Endodermal cell (in vitro differentiated cells): ENCODE data around the gene SMS. TPM values are rescaled to one million over a fixed set of nuclear protein-coding genes. Genes with fewer than 3 reads are reported as not detected.

Source experiments
- DNase-seq: peaks from one replicate; pipeline ENCODE4 v3.0.0-alpha.2; 2017
- H3K27ac ChIP-seq: 2 replicates; pipeline ENCODE4 v1.5.1; 2013; ENCODE audit warnings: mild to moderate bottlenecking, low read depth, low read length, moderate library complexity
- H3K27me3 ChIP-seq: 2 replicates; pipeline ENCODE4 v1.6.1; 2013; ENCODE audit warnings: mild to moderate bottlenecking, low read length, moderate library complexity; ENCODE audit not compliant: insufficient read depth, control insufficient read depth, poor library complexity, severe bottlenecking
- H3K36me3 ChIP-seq: 2 replicates; pipeline ENCODE4 v1.7.0; 2013; ENCODE audit warnings: mild to moderate bottlenecking, low read length, moderate library complexity; ENCODE audit not compliant: control insufficient read depth, insufficient read depth
- H3K4me1 ChIP-seq: one replicate; pipeline ENCODE4 v1.7.0; 2013; ENCODE audit warnings: low read length; ENCODE audit not compliant: control insufficient read depth, insufficient read depth
- H3K4me3 ChIP-seq: 2 replicates; pipeline ENCODE4 v1.5.1; 2013; ENCODE audit warnings: mild to moderate bottlenecking, low read length, moderate library complexity
- H3K9ac ChIP-seq: 2 replicates; pipeline ENCODE4 v1.6.1; 2013; ENCODE audit warnings: mild to moderate bottlenecking, low read length, moderate library complexity; ENCODE audit not compliant: poor library complexity, severe bottlenecking; ENCODE audit errors: extremely low read depth
- H3K9me3 ChIP-seq: 2 replicates; pipeline ENCODE4 v1.6.1; 2013; ENCODE audit warnings: mild to moderate bottlenecking, low read length, moderate library complexity; ENCODE audit not compliant: control insufficient read depth
- H3K27ac Mint-ChIP-seq: 2 replicates; pipeline ENCODE4 v1.8.0; 2020; ENCODE audit warnings: mixed read lengths
- H3K27me3 Mint-ChIP-seq: 2 replicates; pipeline ENCODE4 v1.8.0; 2021; ENCODE audit warnings: mild to moderate bottlenecking, mixed read lengths; ENCODE audit not compliant: insufficient read depth
- H3K36me3 Mint-ChIP-seq: 2 replicates; pipeline ENCODE4 v1.8.0; 2020; ENCODE audit warnings: low read depth, mixed read lengths
- H3K4me1 Mint-ChIP-seq: 2 replicates; pipeline ENCODE4 v1.8.0; 2020; ENCODE audit warnings: mixed read lengths
- H3K4me3 Mint-ChIP-seq: 2 replicates; pipeline ENCODE4 v1.8.0; 2020; ENCODE audit warnings: mild to moderate bottlenecking, moderate library complexity, mixed read lengths
- H3K9me3 Mint-ChIP-seq: 2 replicates; pipeline ENCODE4 v1.8.0; 2020; ENCODE audit warnings: mild to moderate bottlenecking, mixed read lengths
- CTCF ChIP-seq: fragments of 200-600 bp; sonication (generic); conservative IDR thresholded peaks from 2 replicates; pipeline ENCODE4 v1.5.0; 2021; ENCODE audit warnings: antibody characterized with exemption, mild to moderate bottlenecking
- WGBS, 2 experiments: methylation state at CpG; one replicate each; pipeline versions ENCODE4 v1.1.5 to v1.1.7; 2013; ENCODE audit warnings: missing lambda C conversion rate in 2 of 2, mixed read lengths in 1 of 2; ENCODE audit not compliant: insufficient coverage in 1 of 2, insufficient read length in 1 of 2; 5-methylcytosine and 5-hydroxymethylcytosine counted together
- total RNA-seq, 2 donors: library from RNA; stranded (reverse); fragmentation: NEBNext Ultra II Directional in 1 of 2; extraction: Animal tissue kit (Norgen Biotek cat#: 25700) in 1 of 2; gene quantifications; 2 replicates in 1 of 2; 3 replicates in 1 of 2; pipeline ENCODE4 v1.2.1, GENCODE V29; 2021

Gene SMS
- total RNA-seq, 2 donors from 2014 or later, result 163 to 312 TPM

DNA sequence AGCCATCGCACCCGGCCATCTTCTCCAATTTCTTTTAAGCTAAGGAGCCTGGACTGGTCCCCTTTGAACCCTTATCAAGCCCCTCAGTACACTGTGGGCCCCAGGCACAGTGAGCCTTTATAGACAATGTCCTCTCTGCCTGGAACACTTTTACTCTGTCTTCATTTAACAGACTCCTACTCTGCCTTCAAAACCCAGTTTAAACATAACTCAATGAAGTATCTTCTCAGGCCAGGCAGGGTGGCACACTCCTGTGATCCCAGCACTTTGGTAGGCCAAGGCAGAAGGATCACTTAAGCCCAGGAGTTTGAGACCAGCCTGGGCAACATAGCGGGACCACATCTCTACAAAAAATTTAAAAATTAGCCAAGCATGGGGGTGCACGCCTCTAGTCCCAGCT is 27.5 kb upstream of the SMS start:
- no peak for TF ChIP-seq CTCF
- Histone ChIP-seq H3K36me3 (no peaks in the 10 kb centered on the region), H3K27ac (no peak overlapping the region), H3K9ac (no peak overlapping the region), H3K4me1 (no peaks in the 10 kb centered on the region), H3K4me3 (no peak overlapping the region), H3K27me3 (no peaks in the 10 kb centered on the region), H3K9me3 (no peaks in the 10 kb centered on the region)
- DNase-seq, result no peak
- H3K36me3 Mint-ChIP-seq, result no peaks in the 10 kb centered on the region
- no peaks in the 10 kb centered on the region for H3K27me3 Mint-ChIP-seq
- no peak overlapping the region for H3K4me3 Mint-ChIP-seq
- no peaks in the 10 kb centered on the region for H3K4me1 Mint-ChIP-seq
- H3K27ac Mint-ChIP-seq, result no peak overlapping the region
- no peaks in the 10 kb centered on the region for H3K9me3 Mint-ChIP-seq
- 98 to 100% methylated on average over 1 to 4 of the region's 4 CpGs for WGBS, 2 experiments

GRCh38 chrX:21926116-21926515 is 14.4 kb upstream of the SMS start:
- 83 to 88% methylated on average over 2 to 3 of the region's 3 CpGs for WGBS, 2 experiments
- Histone ChIP-seq H3K27me3 (no peaks in the 10 kb centered on the region), H3K4me3 (no peak overlapping the region), H3K27ac (no peak overlapping the region), H3K9ac (no peak overlapping the region), H3K9me3 (no peaks in the 10 kb centered on the region), H3K36me3 (no peaks in the 10 kb centered on the region), H3K4me1 (no peaks in the 10 kb centered on the region)
- no peak overlapping the region for H3K4me3 Mint-ChIP-seq
- H3K27me3 Mint-ChIP-seq, result no peaks in the 10 kb centered on the region
- H3K27ac Mint-ChIP-seq, result peak overlapping the region; percentile 36
- no peaks in the 10 kb centered on the region for H3K9me3 Mint-ChIP-seq
- H3K36me3 Mint-ChIP-seq, result no peaks in the 10 kb centered on the region
- peaks cover 8% of the 10 kb centered on the region for H3K4me1 Mint-ChIP-seq
- no peak for DNase-seq
- no peak for TF ChIP-seq CTCF

- DNase-seq, result no peak
- Mint-ChIP-seq H3K27me3 (no peaks in the 10 kb centered on the region), H3K4me1 (peaks cover 8% of the 10 kb centered on the region), H3K36me3 (no peaks in the 10 kb centered on the region), H3K4me3 (no peak overlapping the region), H3K9me3 (no peaks in the 10 kb centered on the region), H3K27ac (peak overlapping the region; percentile 89)
- 47 to 100% methylated on average over 1 to 4 of the region's 6 CpGs for WGBS, 2 experiments
- no peaks in the 10 kb centered on the region for H3K9me3 ChIP-seq
- TF ChIP-seq CTCF, result no peak
- H3K4me1 ChIP-seq, result no peaks in the 10 kb centered on the region
- no peaks in the 10 kb centered on the region for H3K36me3 ChIP-seq
- no peaks in the 10 kb centered on the region for H3K27me3 ChIP-seq
- no peak overlapping the region for H3K9ac ChIP-seq
- peak overlapping the region; percentile 24 for H3K27ac ChIP-seq
- H3K4me3 ChIP-seq, result no peak overlapping the region
These were observed 13.8 kb upstream of the SMS start for GRCh38 chrX:21926527-21927278.
